Measurements from ENCODE around the gene ENG.

- TF ChIP-seq CTCF (IDR thresholded peaks at IDR 0.05) (no peak), POLR2AphosphoS5 (IDR thresholded peaks at IDR 0.05) (no peak), POLR2A (IDR thresholded peaks at IDR 0.05) (no peak)
Measured at GRCh38 chr9:127852829-127853228, 1.6 kb downstream of the ENG start.

Data from stomach (tissue), 4 donors.